ENCODE results near the gene LPP.

LPP gene

DNA sequence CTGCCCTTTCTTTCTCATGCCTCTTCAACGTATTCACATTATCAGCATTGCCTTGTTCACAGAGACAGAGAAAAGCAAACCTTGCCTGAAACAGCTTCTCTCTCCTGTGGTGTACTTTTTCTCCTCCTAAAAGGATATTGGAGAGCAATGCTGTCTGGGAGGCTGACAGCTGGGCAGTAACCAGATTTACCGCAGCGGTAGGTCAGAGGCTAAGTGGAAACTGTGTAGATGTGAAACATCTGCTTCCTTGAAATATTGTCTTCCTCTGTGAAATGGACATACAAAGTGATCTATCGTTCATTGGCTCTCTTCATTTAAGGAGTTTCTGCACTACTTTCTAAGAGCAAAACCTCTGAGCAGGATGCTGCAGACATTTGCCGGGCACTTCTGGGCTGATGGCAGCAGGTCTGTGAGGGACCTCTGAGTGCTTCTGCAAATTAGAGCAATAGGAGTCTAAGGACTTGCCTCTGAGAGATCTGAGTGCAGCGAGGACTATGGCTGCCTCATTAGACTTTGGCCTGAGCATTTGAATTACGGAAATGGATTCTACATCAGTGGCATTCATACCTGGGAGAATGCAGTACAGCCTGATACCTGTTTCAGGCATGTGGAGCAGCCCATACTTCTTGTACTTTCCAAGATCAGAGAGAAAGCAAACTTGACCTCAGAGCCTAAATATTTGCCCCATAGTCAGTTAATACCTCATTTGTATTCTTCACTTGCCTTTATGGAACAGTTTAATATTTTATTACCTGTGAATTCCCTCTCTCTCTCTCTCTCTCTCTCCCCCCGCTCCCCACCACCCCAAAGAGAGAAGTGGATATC, 757.3 kb downstream of the LPP start:
- Histone ChIP-seq H3K27me3 (ENCODE audit: insufficient read depth, low read length) (no peaks in the 10 kb centered on the region), H3K4me3 (ENCODE audit: low read depth, low read length, poor library complexity, severe bottlenecking) (no peak overlapping the region), H3K9ac (ENCODE audit: low read length) (no peak overlapping the region), H3K27ac (ENCODE audit: low read depth, low read length, poor library complexity, severe bottlenecking) (no peak overlapping the region), H3K4me1 (ENCODE audit: insufficient read depth, low read length, severe bottlenecking) (no peaks in the 10 kb centered on the region), H2AFZ (ENCODE audit: low read length) (no peak overlapping the region), H3K9me3 (ENCODE audit: low read length) (no peaks in the 10 kb centered on the region; the same call in 1 of the 2 replicates), H3K9me2 (ENCODE audit: low read depth, low read length) (no peaks in the 10 kb centered on the region), H3K79me2 (ENCODE audit: insufficient read depth, low read length) (no peaks in the 10 kb centered on the region), H3K36me3 (ENCODE audit: insufficient read depth, low read length) (no peaks in the 10 kb centered on the region), H3K4me2 (ENCODE audit: low read length) (no peak overlapping the region), H4K20me1 (ENCODE audit: insufficient read depth, low read length) (no peaks in the 10 kb centered on the region), H3F3A (ENCODE audit: insufficient read depth, low read length) (no peaks in the 10 kb centered on the region)
- no peak for TF ChIP-seq EZH2 (IDR thresholded peaks at IDR 0.05; ENCODE audit: borderline replicate concordance, low read length)
- TF ChIP-seq, protein P1, sequence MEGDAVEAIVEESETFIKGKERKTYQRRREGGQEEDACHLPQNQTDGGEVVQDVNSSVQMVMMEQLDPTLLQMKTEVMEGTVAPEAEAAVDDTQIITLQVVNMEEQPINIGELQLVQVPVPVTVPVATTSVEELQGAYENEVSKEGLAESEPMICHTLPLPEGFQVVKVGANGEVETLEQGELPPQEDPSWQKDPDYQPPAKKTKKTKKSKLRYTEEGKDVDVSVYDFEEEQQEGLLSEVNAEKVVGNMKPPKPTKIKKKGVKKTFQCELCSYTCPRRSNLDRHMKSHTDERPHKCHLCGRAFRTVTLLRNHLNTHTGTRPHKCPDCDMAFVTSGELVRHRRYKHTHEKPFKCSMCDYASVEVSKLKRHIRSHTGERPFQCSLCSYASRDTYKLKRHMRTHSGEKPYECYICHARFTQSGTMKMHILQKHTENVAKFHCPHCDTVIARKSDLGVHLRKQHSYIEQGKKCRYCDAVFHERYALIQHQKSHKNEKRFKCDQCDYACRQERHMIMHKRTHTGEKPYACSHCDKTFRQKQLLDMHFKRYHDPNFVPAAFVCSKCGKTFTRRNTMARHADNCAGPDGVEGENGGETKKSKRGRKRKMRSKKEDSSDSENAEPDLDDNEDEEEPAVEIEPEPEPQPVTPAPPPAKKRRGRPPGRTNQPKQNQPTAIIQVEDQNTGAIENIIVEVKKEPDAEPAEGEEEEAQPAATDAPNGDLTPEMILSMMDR (IDR thresholded peaks at IDR 0.05; ENCODE audit: low read length) = no peak

DNA sequence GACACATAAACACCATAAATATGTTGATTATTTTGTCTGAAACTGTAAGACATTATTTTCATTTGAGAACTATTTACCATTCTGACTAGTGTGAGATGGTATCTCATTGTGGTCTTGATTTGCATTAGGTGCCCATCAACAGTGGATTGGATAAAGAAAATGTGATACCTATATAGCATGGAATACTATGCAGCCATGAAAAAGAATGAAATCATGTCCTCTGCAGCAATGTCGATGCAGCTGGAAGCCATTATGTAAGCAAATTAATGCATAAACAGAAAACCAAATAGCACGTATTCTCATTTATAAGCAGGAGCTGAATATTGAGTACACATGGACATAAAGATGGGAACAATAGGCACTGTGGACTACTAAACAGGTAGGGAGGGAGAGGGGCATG, 759.1 kb downstream of the LPP start:
- Histone ChIP-seq H3K27ac (ENCODE audit: low read depth, low read length, poor library complexity, severe bottlenecking) (no peak overlapping the region), H3K9me2 (ENCODE audit: low read depth, low read length) (no peaks in the 10 kb centered on the region), H3F3A (ENCODE audit: insufficient read depth, low read length) (no peaks in the 10 kb centered on the region), H3K36me3 (ENCODE audit: insufficient read depth, low read length) (no peaks in the 10 kb centered on the region), H3K79me2 (ENCODE audit: insufficient read depth, low read length) (no peaks in the 10 kb centered on the region), H3K9ac (ENCODE audit: low read length) (no peak overlapping the region), H3K27me3 (ENCODE audit: insufficient read depth, low read length) (no peaks in the 10 kb centered on the region), H2AFZ (ENCODE audit: low read length) (no peak overlapping the region), H3K4me1 (ENCODE audit: insufficient read depth, low read length, severe bottlenecking) (no peaks in the 10 kb centered on the region), H3K4me3 (ENCODE audit: low read depth, low read length, poor library complexity, severe bottlenecking) (no peak overlapping the region), H3K4me2 (ENCODE audit: low read length) (no peak overlapping the region), H4K20me1 (ENCODE audit: insufficient read depth, low read length) (no peaks in the 10 kb centered on the region), H3K9me3 (ENCODE audit: low read length) (no peaks in the 10 kb centered on the region; the same call in 1 of the 2 replicates)
- TF ChIP-seq, protein P1 (IDR thresholded peaks at IDR 0.05; ENCODE audit: low read length) = no peak
- no peak for TF ChIP-seq EZH2 (IDR thresholded peaks at IDR 0.05; ENCODE audit: borderline replicate concordance, low read length)

DNA sequence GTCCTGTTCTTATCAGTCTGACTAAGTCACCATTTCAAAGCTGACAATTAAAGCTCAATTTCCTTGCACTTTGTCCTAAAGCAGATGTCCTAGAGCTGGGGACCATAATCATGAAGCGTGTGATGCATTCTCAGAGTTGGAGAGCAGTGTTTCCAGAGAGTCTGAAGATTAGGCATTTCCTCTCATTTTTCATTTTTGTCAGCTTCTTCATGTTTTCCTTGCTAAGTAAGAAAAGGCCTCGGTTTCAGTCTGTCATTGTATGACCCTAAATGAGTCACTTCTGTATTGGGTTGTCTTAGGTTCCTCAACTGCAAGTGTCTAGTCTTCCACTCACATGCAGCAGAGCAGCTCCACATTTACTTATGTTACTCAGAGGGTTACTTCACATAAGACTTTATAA, 760.6 kb downstream of the LPP start:
- H2AFZ ChIP-seq (ENCODE audit: low read length) = no peak overlapping the region
- no peak overlapping the region for H3K9ac ChIP-seq (ENCODE audit: low read length)
- H3K4me3 ChIP-seq (ENCODE audit: low read depth, low read length, poor library complexity, severe bottlenecking) = no peak overlapping the region
- H3K9me3 ChIP-seq (ENCODE audit: low read length) = no peaks in the 10 kb centered on the region; the same call in 1 of the 2 replicates
- H3K4me1 ChIP-seq (ENCODE audit: insufficient read depth, low read length, severe bottlenecking) = no peaks in the 10 kb centered on the region
- no peak overlapping the region for H3K4me2 ChIP-seq (ENCODE audit: low read length)
- H3K27me3 ChIP-seq (ENCODE audit: insufficient read depth, low read length) = no peaks in the 10 kb centered on the region
- no peaks in the 10 kb centered on the region for H3K36me3 ChIP-seq (ENCODE audit: insufficient read depth, low read length)
- no peak overlapping the region for H3K27ac ChIP-seq (ENCODE audit: low read depth, low read length, poor library complexity, severe bottlenecking)
- TF ChIP-seq, protein P1 (IDR thresholded peaks at IDR 0.05; ENCODE audit: low read length) = no peak
- no peak for TF ChIP-seq EZH2 (IDR thresholded peaks at IDR 0.05; ENCODE audit: borderline replicate concordance, low read length)
- H3K9me2 ChIP-seq (ENCODE audit: low read depth, low read length) = no peaks in the 10 kb centered on the region
- no peaks in the 10 kb centered on the region for H3F3A ChIP-seq (ENCODE audit: insufficient read depth, low read length)
- no peaks in the 10 kb centered on the region for H4K20me1 ChIP-seq (ENCODE audit: insufficient read depth, low read length)
- no peaks in the 10 kb centered on the region for H3K79me2 ChIP-seq (ENCODE audit: insufficient read depth, low read length)
